Loucy (cell line): ENCODE data around the gene STAP1.

Source experiments
- H2AFZ ChIP-seq: fragments of 200-600 bp; sonication (generic); 2 replicates; pipeline ENCODE4 v1.6.0; 2016; ENCODE audit warnings: antibody characterized with exemption, mild to moderate bottlenecking, low read length, moderate library complexity
- H3F3A ChIP-seq: fragments of 200-600 bp; 2 replicates; pipeline ENCODE4 v1.6.0; 2016; ENCODE audit warnings: antibody characterized with exemption, low read depth, mild to moderate bottlenecking
- H3K27me3 ChIP-seq: fragments of 200-600 bp; sonication (generic); 2 replicates; pipeline ENCODE4 v1.6.1; 2014; ENCODE audit warnings: low read length, mild to moderate bottlenecking; ENCODE audit not compliant: insufficient read depth, poor library complexity, severe bottlenecking
- H3K36me3 ChIP-seq: fragments of 200-600 bp; sonication (generic); 2 replicates; pipeline ENCODE4 v1.6.1; 2016; ENCODE audit warnings: low read length; ENCODE audit not compliant: insufficient read depth
- H3K4me1 ChIP-seq: fragments of 200-600 bp; sonication (generic); 2 replicates; pipeline ENCODE4 v1.5.1; 2014; ENCODE audit warnings: low read length, mild to moderate bottlenecking; ENCODE audit not compliant: insufficient read depth, poor library complexity, severe bottlenecking
- H3K4me2 ChIP-seq: fragments of 200-600 bp; sonication (generic); 2 replicates; pipeline ENCODE4 v1.6.0; 2014; ENCODE audit warnings: antibody characterized with exemption, low read length, low read depth, mild to moderate bottlenecking; ENCODE audit not compliant: poor library complexity, severe bottlenecking
- H3K4me3 ChIP-seq: fragments of 200-600 bp; sonication (generic); 2 replicates; pipeline ENCODE4 v1.5.1; 2014; ENCODE audit warnings: low read length, mild to moderate bottlenecking, mixed read lengths; ENCODE audit not compliant: poor library complexity, severe bottlenecking
- H3K79me2 ChIP-seq: fragments of 200-600 bp; sonication (generic); 2 replicates; pipeline ENCODE4 v1.6.1; 2014; ENCODE audit warnings: low read length; ENCODE audit not compliant: insufficient read depth
- H3K9ac ChIP-seq: fragments of 200-600 bp; sonication (generic); 2 replicates; pipeline ENCODE4 v1.6.0; 2014; ENCODE audit warnings: mild to moderate bottlenecking, low read depth, low read length, moderate library complexity; ENCODE audit not compliant: poor library complexity, severe bottlenecking
- H3K9me2 ChIP-seq: fragments of 200-600 bp; sonication (generic); replicated peaks from 2 replicates; pipeline ENCODE4 v1.6.1; 2016; ENCODE audit warnings: low read depth, low read length, mixed read lengths
- H3K9me3 ChIP-seq: fragments of 200-600 bp; sonication (generic); 2 replicates; pipeline ENCODE4 v1.6.1; 2014; ENCODE audit warnings: mild to moderate bottlenecking, antibody characterized with exemption, low read length, low read depth; ENCODE audit not compliant: insufficient read depth
- H4K20me1 ChIP-seq: fragments of 200-600 bp; sonication (generic); 2 replicates; pipeline ENCODE4 v1.6.0; 2014; ENCODE audit warnings: antibody characterized with exemption, low read length, mild to moderate bottlenecking; ENCODE audit not compliant: insufficient read depth, poor library complexity, severe bottlenecking
- CTCF ChIP-seq: fragments of 200-600 bp; sonication (generic); conservative IDR thresholded peaks from 2 replicates; pipeline ENCODE4 v1.5.1; 2014; ENCODE audit warnings: mild to moderate bottlenecking, antibody characterized with exemption, low read length
- EZH2phosphoT487 ChIP-seq: fragments of 200-600 bp; IDR thresholded peaks from 2 replicates; pipeline ENCODE4 v1.6.1; 2018; ENCODE audit warnings: antibody characterized with exemption, mild to moderate bottlenecking, moderate library complexity, borderline replicate concordance

STAP1 gene

GRCh38 chr4:67614186-67614585 is 55.7 kb downstream of the STAP1 start:
- H4K20me1 ChIP-seq, result no peaks in the 10 kb centered on the region
- no peaks in the 10 kb centered on the region for H3K4me1 ChIP-seq
- no peaks in the 10 kb centered on the region for H3K79me2 ChIP-seq
- no peak overlapping the region for H3K9ac ChIP-seq
- no peaks in the 10 kb centered on the region; the same call in 1 of the 2 replicates for H3F3A ChIP-seq
- H3K4me3 ChIP-seq, result no peak overlapping the region
- TF ChIP-seq CTCF (no peak), EZH2phosphoT487 (no peak)
- H3K27me3 ChIP-seq, result no peaks in the 10 kb centered on the region
- no peak overlapping the region for H2AFZ ChIP-seq
- no peaks in the 10 kb centered on the region for H3K9me2 ChIP-seq
- peaks cover 2% of the 10 kb centered on the region; the same call in 1 of the 2 replicates for H3K9me3 ChIP-seq
- no peak overlapping the region for H3K4me2 ChIP-seq
- peaks cover 24% of the 10 kb centered on the region; the same call in 1 of the 2 replicates for H3K36me3 ChIP-seq

GRCh38 chr4:67615119-67615518 is 56.6 kb downstream of the STAP1 start:
- no peaks in the 10 kb centered on the region for H4K20me1 ChIP-seq
- TF ChIP-seq CTCF, result no peak
- TF ChIP-seq EZH2phosphoT487, result no peak
- no peak overlapping the region for H3K4me3 ChIP-seq
- no peak overlapping the region for H3K4me2 ChIP-seq
- H3K9ac ChIP-seq, result no peak overlapping the region
- H3K27me3 ChIP-seq, result no peaks in the 10 kb centered on the region
- H3K79me2 ChIP-seq, result no peaks in the 10 kb centered on the region
- H3K36me3 ChIP-seq, result peaks cover 30% of the 10 kb centered on the region; the same call in 1 of the 2 replicates
- H3K4me1 ChIP-seq, result no peaks in the 10 kb centered on the region
- H3K9me3 ChIP-seq, result no peaks in the 10 kb centered on the region
- no peaks in the 10 kb centered on the region for H3K9me2 ChIP-seq
- no peaks in the 10 kb centered on the region; the same call in 1 of the 2 replicates for H3F3A ChIP-seq
- no peak overlapping the region for H2AFZ ChIP-seq

GRCh38 chr4:67616478-67616877 is 58.0 kb downstream of the STAP1 start:
- Histone ChIP-seq H2AFZ (no peak overlapping the region), H3F3A (no peaks in the 10 kb centered on the region; the same call in 1 of the 2 replicates), H4K20me1 (no peaks in the 10 kb centered on the region), H3K4me3 (no peak overlapping the region), H3K4me2 (no peak overlapping the region), H3K27me3 (no peaks in the 10 kb centered on the region), H3K9me2 (no peaks in the 10 kb centered on the region), H3K9ac (no peak overlapping the region), H3K79me2 (no peaks in the 10 kb centered on the region), H3K36me3 (peaks cover 40% of the 10 kb centered on the region; the same call in 1 of the 2 replicates), H3K4me1 (no peaks in the 10 kb centered on the region), H3K9me3 (no peaks in the 10 kb centered on the region)
- no peak for TF ChIP-seq EZH2phosphoT487
- TF ChIP-seq CTCF, result no peak
